ENCODE results near the gene SLC11A2. TPM values are rescaled to one million over a fixed set of nuclear protein-coding genes. Genes with fewer than 3 reads are reported as not detected.
A peak's percentile ranks its signal among the peaks of the same experiment; 100 is the strongest.

SLC11A2 gene
- total and polyA plus RNA-seq, 12 donors, result 10.7 to 31.3 (median 21.5) TPM

DNA sequence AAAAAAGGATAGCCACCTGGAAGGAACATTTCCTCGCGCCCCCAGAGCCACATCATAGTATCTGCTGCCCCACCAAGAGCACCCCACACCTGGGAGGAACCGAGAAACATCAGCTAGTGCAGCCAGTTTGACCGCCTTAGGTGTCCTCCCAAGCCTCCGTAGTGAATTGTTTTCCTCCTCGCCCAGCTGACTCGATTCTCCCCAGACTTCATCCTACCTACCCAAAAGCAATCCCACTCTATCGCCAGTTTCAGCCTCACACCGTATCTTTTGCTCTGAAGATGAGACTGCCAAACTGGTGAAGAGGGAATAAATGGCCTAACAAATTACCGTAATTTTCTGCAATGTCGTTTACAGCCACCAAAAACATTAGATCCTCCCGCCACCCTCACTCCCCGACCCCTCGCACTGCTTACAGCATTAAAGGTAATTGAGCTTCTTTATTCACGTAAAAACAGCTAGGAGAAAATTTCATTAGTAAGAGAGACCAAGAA, 1.2 kb upstream of the SLC11A2 start:
- H3K36me3 ChIP-seq, result no peaks in the 10 kb centered on the region
- no peaks in the 10 kb centered on the region for H3K9me3 ChIP-seq
- intact Hi-C loops (cut with DNase I), result no loop called here
- ATAC-seq, result no peak
- TF ChIP-seq, protein P1, sequence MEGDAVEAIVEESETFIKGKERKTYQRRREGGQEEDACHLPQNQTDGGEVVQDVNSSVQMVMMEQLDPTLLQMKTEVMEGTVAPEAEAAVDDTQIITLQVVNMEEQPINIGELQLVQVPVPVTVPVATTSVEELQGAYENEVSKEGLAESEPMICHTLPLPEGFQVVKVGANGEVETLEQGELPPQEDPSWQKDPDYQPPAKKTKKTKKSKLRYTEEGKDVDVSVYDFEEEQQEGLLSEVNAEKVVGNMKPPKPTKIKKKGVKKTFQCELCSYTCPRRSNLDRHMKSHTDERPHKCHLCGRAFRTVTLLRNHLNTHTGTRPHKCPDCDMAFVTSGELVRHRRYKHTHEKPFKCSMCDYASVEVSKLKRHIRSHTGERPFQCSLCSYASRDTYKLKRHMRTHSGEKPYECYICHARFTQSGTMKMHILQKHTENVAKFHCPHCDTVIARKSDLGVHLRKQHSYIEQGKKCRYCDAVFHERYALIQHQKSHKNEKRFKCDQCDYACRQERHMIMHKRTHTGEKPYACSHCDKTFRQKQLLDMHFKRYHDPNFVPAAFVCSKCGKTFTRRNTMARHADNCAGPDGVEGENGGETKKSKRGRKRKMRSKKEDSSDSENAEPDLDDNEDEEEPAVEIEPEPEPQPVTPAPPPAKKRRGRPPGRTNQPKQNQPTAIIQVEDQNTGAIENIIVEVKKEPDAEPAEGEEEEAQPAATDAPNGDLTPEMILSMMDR (IDR thresholded peaks at IDR 0.05), result no peak
- peaks cover 0 to 42% (median 12%) of the 10 kb centered on the region in 9 donors for H3K4me1 ChIP-seq
- 89 to 90% methylated on average over 15 of the region's 15 CpGs for WGBS, 2 donors
- no peak for DNase-seq
- no peaks in the 10 kb centered on the region for H3K27me3 ChIP-seq
- H3K4me3 ChIP-seq, result no peak overlapping the region
- no peak overlapping the region for H3K27ac ChIP-seq

DNA sequence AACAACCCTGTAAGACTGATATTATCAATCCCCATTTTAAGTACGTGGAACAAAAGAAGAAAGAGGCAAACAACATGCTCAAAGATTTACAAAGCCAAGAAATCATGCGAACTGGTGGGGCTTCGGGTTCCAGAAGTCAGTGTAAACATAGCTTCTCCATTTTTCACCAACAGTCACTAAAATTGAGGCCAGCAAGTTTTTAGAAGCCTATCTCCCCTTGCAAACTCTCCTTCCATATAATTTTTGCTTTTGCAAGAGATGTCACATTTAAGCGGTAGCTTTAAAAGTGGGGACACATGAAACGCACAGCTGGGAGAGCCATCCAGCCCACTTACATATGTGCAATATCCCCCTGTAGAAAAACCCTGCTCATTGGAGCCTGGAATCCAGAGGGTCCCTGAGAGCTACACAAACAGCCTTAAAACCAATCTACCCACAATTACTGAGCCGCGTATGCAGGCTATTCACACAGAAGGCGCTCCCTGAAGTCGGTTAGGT, 797 bp downstream of the SLC11A2 start:
- no peak for ATAC-seq
- TF ChIP-seq, protein P1 (IDR thresholded peaks at IDR 0.05), result no peak
- H3K4me3 ChIP-seq, result peak overlapping the region; percentile 55 to 92 (median 76)
- H3K27me3 ChIP-seq, result no peaks in the 10 kb centered on the region
- peaks cover 0 to 62% (median 16%) of the 10 kb centered on the region in 9 donors for H3K4me1 ChIP-seq
- no peak for DNase-seq
- 6 to 14% methylated on average over 9 of the region's 9 CpGs for WGBS, 2 donors
- no peaks in the 10 kb centered on the region for H3K9me3 ChIP-seq
- intact Hi-C loops (cut with DNase I), result no loop called here
- no peaks in the 10 kb centered on the region for H3K36me3 ChIP-seq
- H3K27ac ChIP-seq, result peak overlapping the region; percentile 38 to 93 (median 86)

DNA sequence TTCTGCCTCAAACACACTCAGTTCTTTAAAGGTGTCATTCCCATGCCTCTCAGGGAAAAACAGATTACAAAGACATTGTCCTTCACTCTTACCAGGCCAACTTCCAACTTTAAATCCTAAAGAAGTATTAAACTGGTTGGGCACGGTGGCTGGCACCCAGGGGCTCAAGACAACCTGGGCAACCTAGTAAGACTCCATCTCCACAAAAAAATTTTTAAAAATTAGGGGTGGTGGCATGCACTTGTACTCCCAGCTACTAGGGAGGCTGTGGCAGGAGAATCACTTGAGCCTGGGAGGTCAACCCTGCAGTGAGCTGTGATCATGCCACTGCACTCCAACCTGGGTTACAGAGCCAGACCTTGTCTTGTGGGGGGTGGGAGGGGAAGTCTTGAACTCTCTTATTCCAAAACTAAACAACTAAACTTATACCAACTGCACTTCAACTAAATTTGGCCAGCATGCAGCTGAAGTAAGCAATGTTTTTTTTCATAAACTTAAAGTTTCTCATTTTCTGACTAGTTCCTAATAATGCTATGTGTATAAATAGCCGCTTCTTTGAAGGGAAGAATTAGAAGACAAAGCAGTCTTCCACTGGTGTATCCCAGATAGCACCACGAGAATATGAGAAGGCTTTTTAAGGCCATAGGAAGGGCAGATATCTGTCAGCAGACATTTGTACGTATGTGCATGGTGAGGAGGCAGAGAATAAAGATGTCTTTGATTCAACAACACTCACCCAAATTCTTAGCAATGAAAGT, 2.4 kb downstream of the SLC11A2 start:
- Histone ChIP-seq H3K4me1 (peaks cover 0 to 70% (median 16%) of the 10 kb centered on the region in 9 donors), H3K27ac (peak overlapping the region in 9 of 10 donors; percentile 9 to 93 (median 85)), H3K36me3 (no peaks in the 10 kb centered on the region), H3K27me3 (no peaks in the 10 kb centered on the region), H3K4me3 (peak overlapping the region in 7 of 10 donors; percentile 66 to 92 (median 79)), H3K9me3 (no peaks in the 10 kb centered on the region)
- intact Hi-C loops (cut with DNase I), result no loop called here
- DNase-seq (no peak), ATAC-seq (no peak)
- WGBS, 2 donors, result 63 to 69% methylated on average over 4 of the region's 4 CpGs
- TF ChIP-seq, protein P1 (IDR thresholded peaks at IDR 0.05), result no peak

DNA sequence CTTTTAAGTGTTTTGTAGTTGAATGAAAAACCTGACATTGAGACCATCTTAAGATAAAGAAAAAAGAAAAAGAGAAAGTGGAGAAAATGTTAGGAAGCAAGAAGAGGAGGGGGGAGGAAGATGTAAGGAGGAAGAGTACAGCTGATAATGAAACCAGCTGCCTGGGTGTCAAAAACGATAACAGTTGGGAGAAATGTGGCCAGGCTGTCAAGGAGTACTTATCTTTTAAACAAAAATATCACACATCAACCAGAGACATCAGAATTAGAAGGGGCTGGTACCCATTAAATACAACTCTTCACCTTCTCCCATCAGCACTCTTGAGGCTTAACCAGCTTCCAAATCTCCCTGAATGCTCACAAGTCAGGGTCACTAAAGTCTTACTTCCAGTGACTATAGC, 4.5 kb downstream of the SLC11A2 start:
- Histone ChIP-seq H3K4me3 (no peak overlapping the region), H3K27ac (peak overlapping the region in 1 of 10 donors; percentile 51), H3K36me3 (no peaks in the 10 kb centered on the region), H3K9me3 (no peaks in the 10 kb centered on the region), H3K4me1 (peaks cover 0 to 64% (median 16%) of the 10 kb centered on the region in 9 donors), H3K27me3 (no peaks in the 10 kb centered on the region)
- intact Hi-C loops (cut with DNase I), result no loop called here
- ATAC-seq, result no peak
- WGBS, 2 donors, result 14 to 19% methylated on average over 1 of the region's 1 CpG
- DNase-seq, result no peak
- TF ChIP-seq, protein P1 (IDR thresholded peaks at IDR 0.05), result no peak
